Suprapubic skin (tissue), 3 donors: ENCODE data around the gene GALNT9.

Experiments
- CTCF ChIP-seq, 2 donors: fragments of 200-600 bp in 1 of 2; fragments of 450-650 bp in 1 of 2; sonication (generic) in 1 of 2; IDR thresholded peaks; one replicate each; pipeline ENCODE4 v1.5.1; 2016 to 2019; ENCODE audit warnings: antibody characterized with exemption in 2 of 2, mild to moderate bottlenecking in 1 of 2, moderate library complexity in 1 of 2
- EP300 ChIP-seq: sonication (generic); formaldehyde crosslinking; IDR thresholded peaks from one replicate; pipeline ENCODE4 v1.6.1; 2017; ENCODE audit warnings: antibody characterized with exemption

- TF ChIP-seq CTCF (IDR thresholded peaks at IDR 0.05) (no peak), EP300 (no peak)
Observed at GRCh38 chr12:132377147-132377546, 47.8 kb upstream of the GALNT9 start.
